Progenitor cell of endocrine pancreas (in vitro differentiated cells): ENCODE measurements around the gene GAN. TPM values are rescaled to one million over a fixed set of nuclear protein-coding genes. Genes with fewer than 3 reads are reported as not detected.

Source experiments
- DNase-seq: peaks from one replicate; pipeline ENCODE4 v3.0.0; 2021; ENCODE audit warnings: low spot score; ENCODE audit not compliant: unreplicated experiment
- H3K27ac Mint-ChIP-seq: 2 replicates; pipeline ENCODE4 v1.8.0; 2021; ENCODE audit warnings: mild to moderate bottlenecking, moderate library complexity, mixed read lengths
- H3K27me3 Mint-ChIP-seq: 2 replicates; pipeline ENCODE4 v1.8.0; 2021; ENCODE audit warnings: mixed read lengths
- H3K36me3 Mint-ChIP-seq: 2 replicates; pipeline ENCODE4 v1.8.0; 2022; ENCODE audit warnings: mixed read lengths; ENCODE audit not compliant: insufficient read depth
- H3K4me1 Mint-ChIP-seq: 2 replicates; pipeline ENCODE4 v1.8.0; 2021; ENCODE audit warnings: low read depth, mixed read lengths
- H3K4me3 Mint-ChIP-seq: 2 replicates; pipeline ENCODE4 v1.8.0; 2021; ENCODE audit warnings: low read depth, mild to moderate bottlenecking, moderate library complexity, mixed read lengths
- H3K9me3 Mint-ChIP-seq: 2 replicates; pipeline ENCODE4 v1.8.0; 2021; ENCODE audit warnings: low read depth, mixed read lengths
- CTCF ChIP-seq: fragments of 200-600 bp; sonication (generic); IDR thresholded peaks from one replicate; pipeline ENCODE4 v1.5.0; 2021; ENCODE audit warnings: antibody characterized with exemption, mild to moderate bottlenecking; ENCODE audit not compliant: unreplicated experiment
- total RNA-seq: library from RNA; stranded (reverse); gene quantifications from 2 replicates; pipeline ENCODE4 v1.2.1, GENCODE V29; 2021

Gene GAN
- total RNA-seq, 1 donor from 2014 or later = 14.0 TPM

- H3K4me3 Mint-ChIP-seq = no peak overlapping the region
- H3K36me3 Mint-ChIP-seq = no peaks in the 10 kb centered on the region
- DNase-seq = no peak
- no peak for TF ChIP-seq CTCF
- H3K27me3 Mint-ChIP-seq = peaks cover 5% of the 10 kb centered on the region
- peaks cover 2% of the 10 kb centered on the region for H3K4me1 Mint-ChIP-seq
- H3K27ac Mint-ChIP-seq = no peak overlapping the region
- no peaks in the 10 kb centered on the region for H3K9me3 Mint-ChIP-seq
Measured at GRCh38 chr16:81424771-81425170, 110.0 kb downstream of the GAN start.

DNA sequence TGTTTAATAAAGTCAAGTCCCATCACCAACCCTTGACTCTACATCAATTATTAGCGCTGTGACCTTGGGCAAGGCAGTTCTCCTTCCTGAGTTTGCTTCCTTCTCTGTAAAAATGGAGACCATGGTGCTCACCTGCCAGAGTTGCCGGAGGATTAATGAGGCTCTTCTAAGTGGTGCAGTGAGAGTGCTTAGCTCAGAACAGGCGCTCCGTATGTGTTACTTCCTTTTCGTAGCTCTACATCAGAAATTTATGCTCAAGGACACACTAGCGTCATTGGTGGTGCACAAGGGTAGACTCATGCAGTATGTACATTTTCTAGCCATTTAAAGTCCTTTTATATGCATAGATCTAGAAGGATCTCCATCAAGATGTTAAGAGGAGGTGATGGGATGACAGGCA is 112.5 kb downstream of the GAN start:
- H3K36me3 Mint-ChIP-seq = no peaks in the 10 kb centered on the region
- no peak for TF ChIP-seq CTCF
- H3K27me3 Mint-ChIP-seq = peaks cover 5% of the 10 kb centered on the region
- peaks cover 3% of the 10 kb centered on the region for H3K4me1 Mint-ChIP-seq
- H3K9me3 Mint-ChIP-seq = no peaks in the 10 kb centered on the region
- no peak overlapping the region for H3K27ac Mint-ChIP-seq
- H3K4me3 Mint-ChIP-seq = no peak overlapping the region
- no peak for DNase-seq

DNA sequence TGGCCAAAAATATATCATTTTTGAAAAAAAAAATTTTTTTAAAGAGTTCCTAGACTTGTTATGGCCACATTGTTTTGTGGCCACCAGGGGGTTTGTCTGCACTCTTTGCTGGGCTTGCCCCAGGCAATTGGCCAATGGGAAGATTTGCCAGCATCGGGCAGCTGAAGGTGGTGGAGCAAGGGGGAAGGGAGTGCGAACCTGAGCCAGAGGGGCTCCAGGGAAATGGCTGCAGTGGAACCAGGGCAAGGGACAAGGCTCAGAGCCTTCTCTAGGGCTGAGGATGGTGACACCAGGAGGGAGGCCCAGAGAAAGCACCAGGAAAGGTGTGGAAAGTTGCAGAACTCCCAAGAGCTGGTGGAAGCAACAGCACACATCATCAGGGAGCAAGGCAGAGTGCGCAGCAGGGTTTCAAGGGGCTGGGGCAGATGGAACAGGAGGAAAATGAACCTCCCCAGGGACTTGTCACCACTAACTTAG is 114.3 kb downstream of the GAN start:
- no peak overlapping the region for H3K4me3 Mint-ChIP-seq

GRCh38 chr16:81431554-81432353 is 117.0 kb downstream of the GAN start:
- Mint-ChIP-seq H3K9me3 (no peaks in the 10 kb centered on the region), H3K27ac (no peak overlapping the region), H3K4me3 (no peak overlapping the region), H3K36me3 (no peaks in the 10 kb centered on the region), H3K27me3 (peaks cover 12% of the 10 kb centered on the region), H3K4me1 (peaks cover 3% of the 10 kb centered on the region)
- TF ChIP-seq CTCF = no peak
- DNase-seq = no peak

More for the DNA sequence above, 114.3 kb downstream of the GAN start:
- Mint-ChIP-seq H3K4me1 (peaks cover 3% of the 10 kb centered on the region), H3K27ac (no peak overlapping the region), H3K36me3 (no peaks in the 10 kb centered on the region), H3K9me3 (no peaks in the 10 kb centered on the region), H3K27me3 (peaks cover 5% of the 10 kb centered on the region)
- peak; percentile 66 for TF ChIP-seq CTCF
- no peak for DNase-seq

DNA sequence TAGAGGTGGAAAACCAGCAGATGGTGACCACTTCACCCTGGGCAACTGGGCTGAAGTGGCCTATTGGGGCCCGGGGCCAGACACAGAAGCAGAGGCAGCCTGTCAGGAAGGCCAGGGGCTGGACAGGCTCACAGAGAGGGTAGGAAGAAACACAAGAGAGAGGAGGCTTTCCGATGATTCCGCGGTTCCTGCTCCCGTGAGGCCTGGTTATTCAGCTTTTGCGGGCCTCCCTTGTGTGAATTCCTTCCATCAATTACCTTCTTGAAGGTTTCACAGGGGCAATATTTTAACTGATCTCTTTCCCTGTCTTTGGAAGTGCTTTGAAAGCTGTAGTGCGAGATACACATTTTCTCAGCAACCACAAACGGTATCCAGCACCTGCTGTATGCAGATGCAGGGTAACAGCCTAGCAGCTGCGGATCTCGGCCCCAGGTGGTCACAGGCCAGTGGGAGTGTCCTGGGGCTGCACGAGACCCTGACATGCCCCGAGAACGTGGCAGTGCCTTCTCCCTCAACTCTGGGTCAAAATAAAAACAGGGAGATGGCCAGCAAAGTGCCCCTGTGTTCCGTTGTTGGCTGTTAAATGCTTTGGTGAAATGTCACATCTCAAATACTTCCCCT is 118.3 kb downstream of the GAN start:
- no peaks in the 10 kb centered on the region for H3K36me3 Mint-ChIP-seq
- no peak for TF ChIP-seq CTCF

More for the DNA sequence above, 118.3 kb downstream of the GAN start:
- Mint-ChIP-seq H3K4me1 (peaks cover 5% of the 10 kb centered on the region), H3K9me3 (no peaks in the 10 kb centered on the region), H3K4me3 (no peak overlapping the region), H3K27ac (no peak overlapping the region), H3K27me3 (peaks cover 16% of the 10 kb centered on the region)
- DNase-seq = no peak
